Natural killer cell (primary cell): ENCODE results near the gene RETSAT. TPM values are rescaled to one million over a fixed set of nuclear protein-coding genes. Genes with fewer than 3 reads are reported as not detected.

Experiments used
- ATAC-seq, 3 donors: fragments of 150-1000 bp in 2 of 3; fragments of 200-7000 bp in 1 of 3; cut with Tn5 transposase; 1 replicate in 1 of 3; 2 replicates in 2 of 3; pipeline ENCODE4 v1.10.0; 2021; ENCODE audit warnings: mild to moderate bottlenecking in 2 of 3, moderate library complexity in 2 of 3
- DNase-seq, 2 donors: peaks; one replicate each; pipeline versions ENCODE4 v3.0.0 to v3.0.0-alpha.2; 2013 to 2021; ENCODE audit warnings: mixed read lengths in 1 of 2
- H3K27ac ChIP-seq: one replicate; pipeline ENCODE4 v1.5.1; 2013; ENCODE audit warnings: mild to moderate bottlenecking, low read length
- H3K27me3 ChIP-seq: one replicate; pipeline ENCODE4 v1.6.1; 2013; ENCODE audit warnings: low read length; ENCODE audit not compliant: control insufficient read depth, insufficient read depth
- H3K36me3 ChIP-seq: one replicate; pipeline ENCODE4 v1.6.1; 2013; ENCODE audit warnings: low read length; ENCODE audit not compliant: control insufficient read depth, insufficient read depth
- H3K4me1 ChIP-seq: one replicate; pipeline ENCODE4 v1.6.1; 2013; ENCODE audit warnings: low read length; ENCODE audit not compliant: control insufficient read depth, insufficient read depth
- H3K4me3 ChIP-seq: one replicate; pipeline ENCODE4 v1.5.1; 2013; ENCODE audit warnings: low read length
- H3K9me3 ChIP-seq: one replicate; pipeline ENCODE4 v1.6.1; 2013; ENCODE audit warnings: low read length; ENCODE audit not compliant: control insufficient read depth, insufficient read depth
- H3K27ac Mint-ChIP-seq, 2 donors: one replicate each; pipeline ENCODE4 v1.8.0; 2022; ENCODE audit warnings: mild to moderate bottlenecking in 2 of 2, mixed read lengths in 2 of 2, moderate library complexity in 1 of 2
- H3K27me3 Mint-ChIP-seq, 2 donors: one replicate each; pipeline ENCODE4 v1.8.0; 2022; ENCODE audit warnings: low read depth in 2 of 2, mixed read lengths in 2 of 2
- H3K36me3 Mint-ChIP-seq: one replicate; pipeline ENCODE4 v1.8.0; 2022; ENCODE audit warnings: mixed read lengths
- H3K4me1 Mint-ChIP-seq, 2 donors: one replicate each; pipeline ENCODE4 v1.8.0; 2022; ENCODE audit warnings: mixed read lengths in 2 of 2
- H3K4me3 Mint-ChIP-seq: one replicate; pipeline ENCODE4 v1.8.0; 2022; ENCODE audit warnings: mild to moderate bottlenecking, moderate library complexity, mixed read lengths
- H3K9me3 Mint-ChIP-seq, 2 donors: one replicate each; pipeline ENCODE4 v1.8.0; 2022; ENCODE audit warnings: mixed read lengths in 2 of 2
- CTCF ChIP-seq: fragments of 200-600 bp; IDR thresholded peaks from one replicate; pipeline ENCODE4 v1.8.0; 2022; ENCODE audit warnings: antibody characterized with exemption
- WGBS: methylation state at CpG from one replicate; pipeline ENCODE4 v1.1.7; 2013; ENCODE audit warnings: missing lambda C conversion rate; ENCODE audit not compliant: insufficient coverage; 5-methylcytosine and 5-hydroxymethylcytosine counted together
- intact Hi-C: fragments of 100-400 bp; cut with micrococcal nuclease; formaldehyde crosslinking; loops from one replicate; pipeline ENCODE4 v1.14.2; 2022
- total RNA-seq, 4 donors: library from RNA; stranded (reverse); fragments of 120-200 nt in 1 of 4; gene quantifications; one replicate each; pipeline versions ENCODE4 v1.2.3 to v1.2.4, GENCODE V29; 2013 to 2022

RETSAT gene
- total RNA-seq, 3 donors from 2014 or later (not counting 1 experiment from before 2014, with no cell fraction given): 22.7 to 36.5 (median 33.9) TPM

GRCh38 chr2:85342156-85342555 is 12.2 kb downstream of the RETSAT start:
- Mint-ChIP-seq H3K9me3 (no peaks in the 10 kb centered on the region), H3K27me3 (no peaks in the 10 kb centered on the region), H3K27ac (no peak overlapping the region), H3K4me1 (no peaks in the 10 kb centered on the region), H3K4me3 (no peak overlapping the region), H3K36me3 (no peaks in the 10 kb centered on the region)
- no peaks in the 10 kb centered on the region for H3K4me1 ChIP-seq
- no peak overlapping the region for H3K27ac ChIP-seq
- no peak for TF ChIP-seq CTCF
- intact Hi-C loops: no loop called here
- no peaks in the 10 kb centered on the region for H3K9me3 ChIP-seq
- 95% methylated on average over 3 of the region's 3 CpGs for WGBS
- H3K4me3 ChIP-seq: no peak overlapping the region
- H3K36me3 ChIP-seq: peaks cover 28% of the 10 kb centered on the region
- DNase-seq: no peak
- no peak for ATAC-seq
- H3K27me3 ChIP-seq: no peaks in the 10 kb centered on the region

GRCh38 chr2:85341269-85342029 is 12.9 kb downstream of the RETSAT start:
- DNase-seq (no peak), ATAC-seq (no peak)
- WGBS: 97% methylated on average over 29 of the region's 30 CpGs
- H3K4me3 Mint-ChIP-seq: no peak overlapping the region
- H3K9me3 ChIP-seq: no peaks in the 10 kb centered on the region
- H3K36me3 ChIP-seq: peaks cover 24% of the 10 kb centered on the region
- no peaks in the 10 kb centered on the region for H3K36me3 Mint-ChIP-seq
- no peak overlapping the region for H3K4me3 ChIP-seq
- H3K27me3 ChIP-seq: no peaks in the 10 kb centered on the region
- H3K27me3 Mint-ChIP-seq: no peaks in the 10 kb centered on the region
- intact Hi-C loops: no loop called here
- TF ChIP-seq CTCF: no peak
- H3K4me1 ChIP-seq: no peaks in the 10 kb centered on the region
- no peak overlapping the region for H3K27ac Mint-ChIP-seq
- no peak overlapping the region for H3K27ac ChIP-seq
- H3K9me3 Mint-ChIP-seq: no peaks in the 10 kb centered on the region
- H3K4me1 Mint-ChIP-seq: no peaks in the 10 kb centered on the region

GRCh38 chr2:85340034-85340892 is 14.1 kb downstream of the RETSAT start:
- intact Hi-C loops: no loop called here
- peaks cover 12% of the 10 kb centered on the region for H3K36me3 ChIP-seq
- H3K27ac ChIP-seq: no peak overlapping the region
- ATAC-seq (no peak), DNase-seq (no peak)
- H3K9me3 ChIP-seq: no peaks in the 10 kb centered on the region
- no peaks in the 10 kb centered on the region for H3K27me3 ChIP-seq
- H3K4me3 Mint-ChIP-seq: no peak overlapping the region
- no peaks in the 10 kb centered on the region for H3K9me3 Mint-ChIP-seq
- no peaks in the 10 kb centered on the region for H3K36me3 Mint-ChIP-seq
- H3K4me3 ChIP-seq: no peak overlapping the region
- H3K4me1 Mint-ChIP-seq: no peaks in the 10 kb centered on the region
- no peak overlapping the region for H3K27ac Mint-ChIP-seq
- H3K27me3 Mint-ChIP-seq: no peaks in the 10 kb centered on the region
- no peak for TF ChIP-seq CTCF
- WGBS: 81% methylated on average over 11 of the region's 13 CpGs
- H3K4me1 ChIP-seq: no peaks in the 10 kb centered on the region
